GM10266 (cell line): ENCODE results near the gene MPRIP.

Source experiments
- DNase-seq: peaks from one replicate; pipeline ENCODE4 v3.0.0; 2012; ENCODE audit errors: extremely low spot score
- CTCF ChIP-seq: IDR thresholded peaks from 2 replicates; pipeline ENCODE4 v1.5.1; 2012; ENCODE audit warnings: mild to moderate bottlenecking, low read depth; ENCODE audit not compliant: control insufficient read depth, insufficient read depth; ENCODE audit errors: missing control alignments

The MPRIP gene

DNA sequence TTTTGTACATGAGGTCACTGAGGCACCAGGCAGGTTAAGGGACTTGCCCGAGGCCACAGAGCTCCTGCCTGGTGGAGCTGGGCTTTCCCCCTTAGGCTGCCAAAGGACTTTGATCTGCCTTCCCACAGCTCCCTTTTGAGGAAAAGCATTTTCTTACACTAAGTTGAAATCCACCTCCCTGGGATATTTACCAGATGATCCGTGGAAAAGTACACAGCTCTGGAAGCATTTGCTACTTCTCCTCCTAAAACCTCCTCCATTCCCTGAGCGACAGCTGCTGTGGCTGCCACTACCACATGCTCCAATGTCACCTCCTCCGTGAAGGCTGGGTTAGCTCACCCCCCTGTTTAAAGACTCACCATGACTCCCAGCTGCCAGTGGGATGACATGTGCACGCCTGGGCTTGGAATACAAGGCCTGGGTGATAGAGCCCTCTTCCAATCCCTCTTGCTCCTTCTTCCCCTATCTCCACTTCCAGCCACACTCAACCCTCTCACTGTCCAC lies 1.2 kb upstream of the MPRIP start:
- TF ChIP-seq CTCF, result no peak
- no peak for DNase-seq

- peak; percentile 99 for DNase-seq
- TF ChIP-seq CTCF, result no peak
Observed at GRCh38 chr17:17041571-17042383, 480 bp upstream of the MPRIP start.

DNA sequence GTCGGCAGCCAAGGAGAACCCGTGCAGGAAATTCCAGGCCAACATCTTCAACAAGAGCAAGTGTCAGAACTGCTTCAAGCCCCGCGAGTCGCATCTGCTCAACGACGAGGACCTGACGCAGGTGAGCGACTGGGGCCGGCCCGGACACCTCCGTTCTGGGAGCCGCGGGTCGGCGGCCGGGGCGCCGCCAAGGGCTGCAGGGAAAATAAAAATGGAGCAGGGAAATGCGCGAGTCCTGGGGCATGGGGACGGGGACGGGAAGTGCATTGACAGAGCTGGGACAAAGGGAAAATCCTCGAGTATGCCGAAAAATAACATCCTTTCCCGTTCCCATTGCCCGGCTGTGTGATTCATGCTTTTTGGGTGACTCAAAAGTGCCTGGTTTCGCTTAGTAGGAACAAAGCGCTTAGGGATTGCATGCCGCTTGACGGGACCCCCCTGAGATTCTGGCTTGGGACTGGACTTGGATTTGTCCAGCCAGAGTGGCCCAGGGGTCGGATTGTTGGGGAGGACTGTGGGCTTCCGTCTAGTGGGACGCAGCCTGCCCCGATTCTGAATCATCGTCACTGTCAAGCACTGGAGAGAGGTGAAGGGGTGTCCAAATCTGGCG lies 699 bp downstream of the MPRIP start:
- no peak for DNase-seq
- no peak for TF ChIP-seq CTCF

- TF ChIP-seq CTCF, result no peak
- DNase-seq, result peak; percentile 52
Observed at GRCh38 chr17:17043461-17044271, 1.4 kb downstream of the MPRIP start.

GRCh38 chr17:17044846-17045561 lies 2.7 kb downstream of the MPRIP start:
- DNase-seq, result peak; percentile 47
- TF ChIP-seq CTCF, result no peak

DNA sequence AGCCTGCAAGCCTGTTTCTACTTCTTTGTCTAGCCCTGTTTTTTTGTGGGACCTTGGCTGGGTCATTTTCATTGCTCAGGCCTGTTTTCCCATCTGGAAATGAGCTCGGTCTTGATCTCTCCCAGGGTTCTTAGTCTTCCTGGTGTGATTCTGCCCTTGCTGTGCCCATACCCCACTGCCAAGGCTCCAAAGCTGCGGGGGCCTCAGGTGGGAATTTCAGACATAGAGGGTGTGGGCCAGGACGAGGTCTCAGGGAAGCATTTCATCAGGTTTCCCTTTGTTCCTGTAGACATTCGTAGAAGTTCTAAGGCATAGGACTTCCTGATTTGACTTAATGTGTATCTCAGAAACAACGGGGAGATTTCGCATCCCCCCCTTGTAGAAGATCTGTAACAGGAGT lies 5.8 kb downstream of the MPRIP start:
- DNase-seq, result no peak
- no peak for TF ChIP-seq CTCF
